Panc1 (cell line): Measurements from ENCODE around the gene HS3ST3A1.

ENCODE experiments used
- CTCF ChIP-seq: fragments of 450-650 bp; IDR thresholded peaks from 2 replicates; pipeline ENCODE4 v1.5.1; 2017; ENCODE audit warnings: mild to moderate bottlenecking
- POLR2AphosphoS5 ChIP-seq: IDR thresholded peaks from 2 replicates; pipeline ENCODE4 v1.6.1; 2012; ENCODE audit warnings: mild to moderate bottlenecking, low read depth, low read length, moderate library complexity
- SIN3A ChIP-seq: IDR thresholded peaks from 2 replicates; pipeline ENCODE4 v1.6.1; 2012; ENCODE audit warnings: low read depth, mild to moderate bottlenecking, low read length, moderate library complexity, borderline replicate concordance; ENCODE audit not compliant: insufficient read depth
- TCF7L2 ChIP-seq: IDR thresholded peaks from 2 replicates; pipeline ENCODE4 v1.6.1; 2011; ENCODE audit warnings: mild to moderate bottlenecking, low read depth, low read length, inconsistent platforms
- TF ChIP-seq, protein P1 (sequence below), 2 experiments: IDR thresholded peaks; 2 replicates each; pipeline ENCODE4 v1.6.1; 2011 to 2012; ENCODE audit warnings: low read depth in 2 of 2, control low read depth in 1 of 2, low read length in 1 of 2, mild to moderate bottlenecking in 1 of 2, moderate library complexity in 1 of 2; ENCODE audit not compliant: insufficient read depth in 1 of 2

- TF ChIP-seq, protein P1, sequence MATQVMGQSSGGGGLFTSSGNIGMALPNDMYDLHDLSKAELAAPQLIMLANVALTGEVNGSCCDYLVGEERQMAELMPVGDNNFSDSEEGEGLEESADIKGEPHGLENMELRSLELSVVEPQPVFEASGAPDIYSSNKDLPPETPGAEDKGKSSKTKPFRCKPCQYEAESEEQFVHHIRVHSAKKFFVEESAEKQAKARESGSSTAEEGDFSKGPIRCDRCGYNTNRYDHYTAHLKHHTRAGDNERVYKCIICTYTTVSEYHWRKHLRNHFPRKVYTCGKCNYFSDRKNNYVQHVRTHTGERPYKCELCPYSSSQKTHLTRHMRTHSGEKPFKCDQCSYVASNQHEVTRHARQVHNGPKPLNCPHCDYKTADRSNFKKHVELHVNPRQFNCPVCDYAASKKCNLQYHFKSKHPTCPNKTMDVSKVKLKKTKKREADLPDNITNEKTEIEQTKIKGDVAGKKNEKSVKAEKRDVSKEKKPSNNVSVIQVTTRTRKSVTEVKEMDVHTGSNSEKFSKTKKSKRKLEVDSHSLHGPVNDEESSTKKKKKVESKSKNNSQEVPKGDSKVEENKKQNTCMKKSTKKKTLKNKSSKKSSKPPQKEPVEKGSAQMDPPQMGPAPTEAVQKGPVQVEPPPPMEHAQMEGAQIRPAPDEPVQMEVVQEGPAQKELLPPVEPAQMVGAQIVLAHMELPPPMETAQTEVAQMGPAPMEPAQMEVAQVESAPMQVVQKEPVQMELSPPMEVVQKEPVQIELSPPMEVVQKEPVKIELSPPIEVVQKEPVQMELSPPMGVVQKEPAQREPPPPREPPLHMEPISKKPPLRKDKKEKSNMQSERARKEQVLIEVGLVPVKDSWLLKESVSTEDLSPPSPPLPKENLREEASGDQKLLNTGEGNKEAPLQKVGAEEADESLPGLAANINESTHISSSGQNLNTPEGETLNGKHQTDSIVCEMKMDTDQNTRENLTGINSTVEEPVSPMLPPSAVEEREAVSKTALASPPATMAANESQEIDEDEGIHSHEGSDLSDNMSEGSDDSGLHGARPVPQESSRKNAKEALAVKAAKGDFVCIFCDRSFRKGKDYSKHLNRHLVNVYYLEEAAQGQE (IDR thresholded peaks at IDR 0.05; ENCODE audit: insufficient read depth in 1 of 2, low read depth in 2 of 2, low read length in 1 of 2): no peak
- no peak for TF ChIP-seq POLR2AphosphoS5
- peak; percentile 85 for TF ChIP-seq CTCF
- no peak for TF ChIP-seq SIN3A
- no peak for TF ChIP-seq TCF7L2
Measured at GRCh38 chr17:13594762-13595598, 6.7 kb downstream of the HS3ST3A1 start.
